H1 (cell line): Measurements from ENCODE around the gene AP2A1.

ENCODE experiments used
- EGR1 ChIP-seq: IDR thresholded peaks from 2 replicates; pipeline ENCODE4 v1.6.1; 2011; ENCODE audit warnings: low read depth, low read length, borderline replicate concordance
- EP300 ChIP-seq, 2 experiments: IDR thresholded peaks; 1 replicate in 1 of 2; 2 replicates in 1 of 2; pipeline ENCODE4 v1.6.1; 2011 to 2012; ENCODE audit warnings: low read depth in 2 of 2, low read length in 2 of 2, mild to moderate bottlenecking in 2 of 2, borderline replicate concordance in 1 of 2, inconsistent platforms in 1 of 2, moderate library complexity in 1 of 2
- JUND ChIP-seq: IDR thresholded peaks from 2 replicates; pipeline ENCODE4 v1.6.1; 2011; ENCODE audit warnings: mild to moderate bottlenecking, improper control_type of control experiment, low read length
- KDM1A ChIP-seq: fragments of 200-600, 300-600 bp; sonication (generic); IDR thresholded peaks from 2 replicates; pipeline ENCODE4 v1.7.1; 2016; ENCODE audit warnings: mild to moderate bottlenecking, low read length, borderline replicate concordance
- POLR2A ChIP-seq, 2 experiments: IDR thresholded peaks; 1 replicate in 1 of 2; 2 replicates in 1 of 2; pipeline ENCODE4 v1.6.1; 2011; ENCODE audit warnings: low read depth in 2 of 2, low read length in 2 of 2, mild to moderate bottlenecking in 2 of 2; ENCODE audit errors: control extremely low read depth in 1 of 2
- POLR2AphosphoS5 ChIP-seq: IDR thresholded peaks from 2 replicates; pipeline ENCODE4 v1.6.1; 2011; ENCODE audit warnings: low read depth, low read length
- RFX5 ChIP-seq: IDR thresholded peaks from 2 replicates; pipeline ENCODE4 v1.6.1; 2011; ENCODE audit warnings: low read depth, low read length, improper control_type of control experiment, borderline replicate concordance
- SIX5 ChIP-seq: IDR thresholded peaks from 2 replicates; pipeline ENCODE4 v1.6.1; 2011; ENCODE audit warnings: mild to moderate bottlenecking, low read depth, low read length
- SUZ12 ChIP-seq: fragments of 200-600 bp; sonication (generic); IDR thresholded peaks from 2 replicates; pipeline ENCODE4 v1.6.1; 2012; ENCODE audit warnings: mild to moderate bottlenecking, inconsistent platforms, low read length, moderate library complexity, mixed read lengths
- TAF1 ChIP-seq: IDR thresholded peaks from 2 replicates; pipeline ENCODE4 v1.6.1; 2011; ENCODE audit warnings: mild to moderate bottlenecking, low read depth, low read length
- TF ChIP-seq, protein P1 (sequence below), 3 experiments: IDR thresholded peaks; 1 replicate in 2 of 3; 2 replicates in 1 of 3; pipeline versions ENCODE4 v1.5.1 to v1.6.1; 2011; ENCODE audit warnings: low read length in 3 of 3, mild to moderate bottlenecking in 3 of 3, inconsistent platforms in 2 of 3, low read depth in 1 of 3, moderate library complexity in 1 of 3; ENCODE audit not compliant: insufficient read depth in 1 of 3; ENCODE audit errors: control extremely low read depth in 1 of 3

DNA sequence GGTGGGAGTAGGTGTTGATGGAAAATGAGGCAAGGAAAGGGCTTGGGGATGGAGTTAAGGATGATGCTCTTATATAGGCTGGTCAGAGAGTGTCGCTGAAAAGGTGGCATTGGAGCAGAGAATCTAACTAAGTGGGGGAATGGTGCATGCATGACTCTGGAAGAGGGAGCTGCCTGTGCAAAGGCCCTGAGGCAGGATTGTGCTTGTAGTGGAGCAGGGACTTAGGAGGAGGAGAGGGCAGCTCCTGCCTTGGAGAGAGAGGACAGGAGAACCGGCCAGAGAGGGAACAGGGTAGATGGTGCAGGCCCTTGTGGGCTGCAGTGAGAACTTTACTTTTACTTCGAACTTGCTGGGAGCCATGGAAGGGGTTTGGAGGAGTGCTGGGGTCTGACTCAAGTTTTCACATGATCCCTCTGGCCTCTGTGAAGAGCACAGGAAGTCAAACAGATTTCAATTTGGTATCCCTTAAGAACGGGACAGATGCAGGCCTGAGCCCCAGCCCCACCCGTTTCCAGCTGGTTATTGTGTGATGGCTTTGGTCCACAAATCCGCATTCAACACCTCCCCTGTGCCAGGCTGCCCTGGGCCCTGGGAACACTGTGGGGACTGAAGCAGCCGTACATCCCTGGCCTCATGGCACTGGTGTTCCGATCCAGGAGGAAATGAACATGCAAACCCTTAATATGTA, 7.0 kb downstream of the AP2A1 start:
- no peak for TF ChIP-seq SUZ12
- no peak for TF ChIP-seq POLR2AphosphoS5
- TF ChIP-seq, protein P1, sequence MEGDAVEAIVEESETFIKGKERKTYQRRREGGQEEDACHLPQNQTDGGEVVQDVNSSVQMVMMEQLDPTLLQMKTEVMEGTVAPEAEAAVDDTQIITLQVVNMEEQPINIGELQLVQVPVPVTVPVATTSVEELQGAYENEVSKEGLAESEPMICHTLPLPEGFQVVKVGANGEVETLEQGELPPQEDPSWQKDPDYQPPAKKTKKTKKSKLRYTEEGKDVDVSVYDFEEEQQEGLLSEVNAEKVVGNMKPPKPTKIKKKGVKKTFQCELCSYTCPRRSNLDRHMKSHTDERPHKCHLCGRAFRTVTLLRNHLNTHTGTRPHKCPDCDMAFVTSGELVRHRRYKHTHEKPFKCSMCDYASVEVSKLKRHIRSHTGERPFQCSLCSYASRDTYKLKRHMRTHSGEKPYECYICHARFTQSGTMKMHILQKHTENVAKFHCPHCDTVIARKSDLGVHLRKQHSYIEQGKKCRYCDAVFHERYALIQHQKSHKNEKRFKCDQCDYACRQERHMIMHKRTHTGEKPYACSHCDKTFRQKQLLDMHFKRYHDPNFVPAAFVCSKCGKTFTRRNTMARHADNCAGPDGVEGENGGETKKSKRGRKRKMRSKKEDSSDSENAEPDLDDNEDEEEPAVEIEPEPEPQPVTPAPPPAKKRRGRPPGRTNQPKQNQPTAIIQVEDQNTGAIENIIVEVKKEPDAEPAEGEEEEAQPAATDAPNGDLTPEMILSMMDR (IDR thresholded peaks at IDR 0.05; ENCODE audit: control extremely low read depth in 1 of 3, insufficient read depth in 1 of 3, low read depth in 1 of 3, low read length in 3 of 3), result no peak
- TF ChIP-seq POLR2A (IDR thresholded peaks at IDR 0.05; ENCODE audit: control extremely low read depth in 1 of 2, low read depth in 2 of 2, low read length in 2 of 2), result no peak
- no peak for TF ChIP-seq EGR1
- no peak for TF ChIP-seq TAF1
- TF ChIP-seq JUND, result no peak
- peak; percentile 50; the same call in 1 of the 2 replicates for TF ChIP-seq KDM1A
- no peak for TF ChIP-seq EP300 (IDR thresholded peaks at IDR 0.05; ENCODE audit: borderline replicate concordance in 1 of 2, low read depth in 2 of 2, low read length in 2 of 2)
- no peak for TF ChIP-seq RFX5
- no peak for TF ChIP-seq SIX5
